ENCODE results near the gene FRMPD4. TPM values are rescaled to one million over a fixed set of nuclear protein-coding genes. Genes with fewer than 3 reads are reported as not detected.

Gene FRMPD4
- total RNA-seq, 1 experiment from 2014 or later, result 0.24 TPM

DNA sequence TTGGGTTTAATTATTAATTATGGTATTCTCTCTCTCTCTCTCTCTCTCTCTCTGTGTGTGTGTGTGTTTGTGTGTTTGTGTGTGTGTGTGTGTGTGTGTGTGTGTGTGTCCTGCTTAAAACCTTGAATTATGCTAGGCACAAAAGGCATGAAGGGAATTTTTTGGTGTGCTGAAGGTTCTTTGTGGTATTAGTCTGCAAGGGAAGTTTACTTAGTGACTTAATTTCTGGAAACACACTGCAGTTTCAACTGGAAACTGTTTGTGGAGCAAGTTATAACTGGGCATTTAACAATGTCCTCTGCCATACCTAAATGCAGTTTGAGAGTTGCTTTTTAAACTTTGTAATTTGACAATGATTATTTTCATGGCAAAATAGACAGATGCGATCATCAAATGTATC, 111.7 kb downstream of the FRMPD4 start:
- no peak for DNase-seq
- no peak overlapping the region for H2BK12ac ChIP-seq (ENCODE audit: insufficient read length, low read depth, low read length)
- no peak overlapping the region for H4K8ac ChIP-seq (replicated peaks; ENCODE audit: insufficient read length, low read depth, low read length)

More for the DNA sequence above, 111.7 kb downstream of the FRMPD4 start:
- Histone ChIP-seq H3K27ac (ENCODE audit: insufficient read length, low read depth, low read length) (no peak overlapping the region), H3K79me1 (ENCODE audit: insufficient read depth, low read depth, low read length, poor library complexity, severe bottlenecking) (no peaks in the 10 kb centered on the region), H3K23ac (ENCODE audit: insufficient read length, low read depth, low read length) (no peak overlapping the region), H2AFZ (ENCODE audit: low read length) (no peak overlapping the region), H3T11ph (ENCODE audit: low read length) (no peak overlapping the region), H2BK120ac (ENCODE audit: low read depth, low read length, poor library complexity, severe bottlenecking) (no peak overlapping the region), H3K4me1 (ENCODE audit: insufficient read depth, low read length) (no peaks in the 10 kb centered on the region), H3K27me3 (ENCODE audit: insufficient read depth, low read length) (no peaks in the 10 kb centered on the region), H3K18ac (ENCODE audit: insufficient read length, low read depth, low read length) (no peak overlapping the region), H3K4ac (ENCODE audit: low read depth, low read length) (no peak overlapping the region), H3K9ac (ENCODE audit: extremely low read depth, insufficient read length, low read length) (no peak overlapping the region), H2BK5ac (ENCODE audit: insufficient read length, low read length) (no peak overlapping the region), H3K23me2 (ENCODE audit: insufficient read length, low read depth, low read length, poor library complexity, severe bottlenecking) (no peaks in the 10 kb centered on the region), H3K9me3 (ENCODE audit: control insufficient read depth, low read depth, low read length) (no peaks in the 10 kb centered on the region), H2BK15ac (ENCODE audit: low read depth, low read length) (no peak overlapping the region), H4K91ac (ENCODE audit: insufficient read length, low read depth, low read length) (no peak overlapping the region), H2AK5ac (ENCODE audit: insufficient read length, low read length) (no peak overlapping the region), H4K5ac (ENCODE audit: insufficient read length, low read depth, low read length) (no peak overlapping the region), H3K4me2 (ENCODE audit: insufficient read depth, insufficient read length, low read length) (no peak overlapping the region), H4K20me1 (ENCODE audit: control insufficient read depth, insufficient read depth, insufficient read length) (no peaks in the 10 kb centered on the region), H3K14ac (ENCODE audit: insufficient read depth, low read length) (no peak overlapping the region), H3K79me2 (ENCODE audit: insufficient read depth, low read length) (no peaks in the 10 kb centered on the region), H2BK20ac (ENCODE audit: low read depth, low read length, poor library complexity, severe bottlenecking) (no peak overlapping the region), H3K56ac (ENCODE audit: insufficient read length, low read depth, low read length) (no peak overlapping the region)
- Mint-ChIP-seq H3K27me3 (ENCODE audit: low read depth) (no peaks in the 10 kb centered on the region), H3K36me3 (ENCODE audit: insufficient read depth in 1 of 3, low read depth in 3 of 3) (no peaks in the 10 kb centered on the region; a peak in 1 of 7 replicates), H3K9me3 (peaks cover 55 to 70% of the 10 kb centered on the region in 2 experiments), H3K27ac (no peak overlapping the region), H3K4me1 (peaks cover 5 to 7% of the 10 kb centered on the region in 2 experiments; a peak in 3 of 4 replicates), H3K4me3 (no peak overlapping the region)
- no peak for TF ChIP-seq CTCF (conservative IDR thresholded peaks at IDR 0.05)
- no CpG with 5 or more reads among the region's 1 CpG for WGBS (ENCODE audit: extremely low coverage, insufficient read length, low lambda C conversion rate)

All from H9 (cell line).